Activated gamma-delta T cell (primary cell): Measurements from ENCODE around the gene FANCE.

Experiments
- DNase-seq: peaks from one replicate; lab custom pipeline; 2025; lab: John Stamatoyannopoulos, UW

The FANCE gene

DNA sequence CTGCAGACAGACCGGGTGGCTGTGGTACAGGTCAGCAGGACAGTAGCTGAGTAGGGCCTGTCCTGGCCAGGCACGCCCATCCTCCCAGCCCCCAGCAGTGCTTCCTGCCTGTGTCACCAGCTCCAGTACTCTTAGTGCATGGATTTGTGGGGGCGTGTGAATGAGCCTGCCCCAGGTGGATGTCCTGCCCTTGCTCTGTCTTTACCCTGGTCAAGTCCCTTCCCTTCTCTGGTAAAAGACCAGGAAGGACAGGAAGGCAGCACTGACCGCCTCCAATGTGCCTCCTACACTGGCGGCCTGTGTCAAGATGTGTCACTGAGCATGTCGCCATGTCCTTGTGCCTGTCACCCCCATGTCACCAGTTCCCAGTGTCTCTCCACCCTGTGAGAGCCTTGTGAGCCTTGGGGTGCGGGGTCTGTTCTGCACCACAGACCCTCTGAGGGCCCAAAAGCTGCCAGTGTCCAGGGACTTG, 32.8 kb downstream of the FANCE start:
- DNase-seq, result no peak

GRCh38 chr6:35485402-35485877, 33.3 kb downstream of the FANCE start:
- no peak for DNase-seq

DNA sequence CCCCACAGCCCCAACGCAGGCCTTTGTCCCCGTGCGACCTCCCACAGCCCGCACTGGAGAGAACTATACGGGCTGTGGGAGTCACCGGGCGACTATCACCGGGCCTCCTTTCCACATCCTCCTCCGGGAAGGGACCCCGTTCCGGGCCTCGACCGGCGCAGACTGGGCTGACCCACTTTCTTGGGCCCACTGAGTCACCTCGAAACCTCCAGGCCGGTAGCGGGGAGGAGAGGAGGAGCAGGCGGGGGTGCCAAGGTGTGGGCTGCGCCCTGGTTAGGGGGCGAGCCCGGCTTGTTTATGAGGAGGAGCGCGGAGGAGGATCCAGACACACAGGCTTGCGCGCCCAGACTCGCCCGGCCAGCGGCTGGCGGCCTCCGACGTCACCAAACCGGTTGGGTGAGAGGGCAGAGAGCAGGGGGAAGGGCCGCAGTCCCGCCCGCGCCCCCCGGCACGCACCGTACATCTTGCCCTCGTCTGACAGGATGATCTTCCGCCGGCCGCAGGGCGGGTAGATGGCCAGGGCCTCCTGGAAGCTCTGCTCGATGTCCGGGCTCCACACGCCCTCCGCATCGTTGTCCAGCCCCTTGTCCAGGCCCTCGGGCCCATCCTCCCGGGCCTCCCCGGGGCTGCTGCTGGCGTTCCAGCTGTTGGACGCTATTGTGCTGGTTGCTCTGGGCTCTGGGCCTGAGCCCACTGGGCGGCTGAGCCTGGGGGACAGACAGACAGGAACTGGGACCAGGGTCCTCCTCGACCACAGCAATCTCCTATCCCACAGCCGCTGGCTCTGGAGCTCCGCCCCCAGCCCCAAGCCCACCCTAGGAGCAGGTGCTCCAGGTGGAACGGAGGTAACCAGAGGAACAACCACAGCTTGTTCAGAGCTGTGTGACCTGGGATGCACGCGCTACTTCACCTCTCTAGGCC, 34.1 kb downstream of the FANCE start:
- DNase-seq, result no peak

- DNase-seq, result no peak
These were observed 35.7 kb downstream of the FANCE start for GRCh38 chr6:35487658-35488516.

- no peak for DNase-seq
These were observed 36.4 kb downstream of the FANCE start for GRCh38 chr6:35488517-35488862.

GRCh38 chr6:35489066-35489465, 36.9 kb downstream of the FANCE start:
- no peak for DNase-seq

GRCh38 chr6:35489995-35490791, 38.1 kb downstream of the FANCE start:
- no peak for DNase-seq

DNA sequence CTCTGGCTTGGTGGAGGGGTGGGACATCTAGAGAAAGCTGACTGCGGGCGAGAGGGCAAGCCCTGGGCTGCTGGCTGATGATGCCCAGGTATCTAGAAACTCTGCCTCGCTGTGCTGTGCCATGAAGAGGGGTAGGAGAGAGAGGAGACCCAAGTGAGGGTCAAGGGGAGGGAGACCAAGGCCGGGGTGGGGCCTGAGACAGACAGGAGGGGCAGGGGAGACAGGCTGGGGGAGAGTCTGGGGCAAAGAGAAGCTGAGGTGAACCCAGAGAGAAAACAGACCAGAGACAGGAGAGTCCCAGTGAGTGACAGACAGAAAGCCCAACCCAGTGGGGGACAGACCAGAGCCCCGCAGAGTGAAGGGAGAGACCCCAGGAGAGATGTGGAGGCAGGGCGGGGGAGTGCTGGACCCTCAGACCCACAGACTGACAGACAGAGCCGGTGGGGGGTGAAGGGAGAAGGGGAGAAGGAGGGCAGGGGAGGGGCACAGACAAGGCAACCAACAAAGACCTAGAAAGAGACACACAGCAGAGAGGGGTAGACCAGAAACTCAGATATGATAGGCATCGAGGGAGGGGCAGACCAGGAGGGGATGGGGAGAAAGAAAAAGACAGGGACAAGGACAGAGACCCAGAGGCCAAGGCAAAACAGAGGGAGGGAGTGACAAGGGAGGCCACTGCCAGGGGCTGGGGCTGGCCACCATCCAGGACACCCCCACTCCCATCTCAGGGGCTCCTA, 38.9 kb downstream of the FANCE start:
- no peak for DNase-seq

- DNase-seq, result no peak
These were observed 39.6 kb downstream of the FANCE start for GRCh38 chr6:35491558-35492257.

DNA sequence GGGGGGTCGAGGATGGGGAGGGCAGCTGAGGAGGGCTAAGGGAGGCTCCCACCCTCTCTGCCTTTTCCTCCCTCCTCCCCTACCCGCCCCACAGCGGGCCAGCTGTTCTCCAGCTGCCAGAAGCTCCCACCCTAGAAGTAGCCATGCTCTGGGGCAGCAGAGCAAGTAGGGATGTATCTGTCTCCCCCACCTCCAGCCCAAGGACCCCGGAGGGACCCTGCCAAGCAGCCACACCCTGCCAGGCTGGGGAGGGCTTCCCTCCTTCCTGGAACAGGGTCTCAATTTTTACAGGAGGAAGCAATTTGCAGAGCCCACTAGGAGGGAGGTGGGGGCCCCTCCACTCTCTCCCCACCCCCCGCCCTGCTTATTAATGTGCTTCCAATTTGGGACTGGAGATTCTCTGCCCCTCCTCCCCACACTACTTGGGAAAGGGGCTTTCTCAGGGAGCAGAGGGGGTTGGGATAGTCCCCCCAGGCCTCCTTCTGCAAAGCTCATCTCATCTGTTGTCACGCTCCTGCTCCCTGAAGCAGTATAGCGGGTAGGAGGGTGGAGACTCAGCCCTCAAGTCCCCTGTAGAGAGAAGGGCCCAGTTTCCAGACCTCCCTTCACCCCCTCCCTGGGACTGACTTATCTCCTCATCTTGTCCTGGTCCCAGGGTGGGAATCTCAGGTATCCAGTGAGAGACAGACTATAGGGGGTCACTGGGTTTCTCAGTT, 40.3 kb downstream of the FANCE start:
- DNase-seq, result no peak

DNA sequence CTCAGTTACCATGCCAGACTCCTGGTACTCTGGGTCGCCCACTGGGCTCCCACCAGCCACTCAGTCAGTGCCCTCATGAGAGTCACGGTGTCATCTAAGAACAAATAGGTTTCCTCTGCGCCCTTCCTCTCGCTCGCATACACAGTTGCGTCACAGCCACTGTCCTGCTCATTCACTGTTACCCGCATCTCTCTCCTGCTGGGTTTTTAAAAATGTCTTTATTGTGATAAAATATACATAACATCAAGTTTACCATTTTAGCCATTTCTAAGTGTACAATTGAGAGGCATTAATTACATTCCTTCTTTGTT, 40.8 kb downstream of the FANCE start:
- DNase-seq, result no peak

DNA sequence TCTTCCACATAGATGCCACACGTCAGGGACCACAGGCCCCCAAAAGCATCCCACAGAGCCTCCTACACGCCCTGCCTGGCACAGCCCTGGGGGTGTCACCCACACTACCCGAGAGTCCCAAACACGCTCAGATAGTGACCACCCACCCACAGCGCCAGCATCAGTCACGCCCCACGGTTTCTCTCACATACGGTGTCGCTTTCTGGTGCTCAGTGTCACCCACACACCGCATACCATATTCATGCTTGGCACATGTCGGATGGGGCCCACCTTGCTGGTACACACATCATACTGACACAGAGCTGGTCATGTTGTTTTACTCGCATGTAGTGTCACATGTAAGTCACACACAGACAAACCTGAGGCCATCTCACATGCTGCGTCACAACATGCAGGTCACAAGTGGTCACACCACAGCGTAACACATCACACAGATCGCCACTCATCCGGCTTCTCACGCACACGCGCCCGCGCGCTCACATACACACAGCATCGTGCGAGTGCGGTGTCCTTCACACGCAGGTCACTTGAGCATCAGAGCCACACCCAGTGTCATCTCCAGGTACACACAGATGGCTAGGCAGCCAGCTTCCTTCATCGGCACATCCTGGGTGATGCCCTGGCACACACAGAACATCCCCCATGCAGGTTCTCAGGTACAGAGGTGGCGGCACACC, 41.3 kb downstream of the FANCE start:
- no peak for DNase-seq

DNA sequence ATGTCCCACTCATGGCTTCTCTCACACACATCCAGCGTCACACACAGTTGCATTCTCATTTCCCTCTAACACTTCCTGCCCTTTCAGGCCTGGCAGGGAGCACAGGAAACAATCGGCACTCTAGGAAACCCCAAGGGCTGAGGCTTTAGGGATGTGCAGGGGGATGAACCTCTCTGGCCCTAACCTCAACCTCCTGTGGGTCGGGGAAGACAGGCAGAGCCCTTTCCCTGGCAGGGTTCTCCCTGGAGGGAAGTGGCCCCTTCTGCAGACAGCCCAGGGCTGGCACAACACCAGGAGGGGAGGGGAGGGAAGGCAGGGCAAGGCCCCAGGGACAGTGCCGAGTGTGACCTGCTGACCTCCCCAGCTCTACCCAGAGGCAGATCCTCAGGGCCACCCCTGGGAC, 42.0 kb downstream of the FANCE start:
- no peak for DNase-seq

DNA sequence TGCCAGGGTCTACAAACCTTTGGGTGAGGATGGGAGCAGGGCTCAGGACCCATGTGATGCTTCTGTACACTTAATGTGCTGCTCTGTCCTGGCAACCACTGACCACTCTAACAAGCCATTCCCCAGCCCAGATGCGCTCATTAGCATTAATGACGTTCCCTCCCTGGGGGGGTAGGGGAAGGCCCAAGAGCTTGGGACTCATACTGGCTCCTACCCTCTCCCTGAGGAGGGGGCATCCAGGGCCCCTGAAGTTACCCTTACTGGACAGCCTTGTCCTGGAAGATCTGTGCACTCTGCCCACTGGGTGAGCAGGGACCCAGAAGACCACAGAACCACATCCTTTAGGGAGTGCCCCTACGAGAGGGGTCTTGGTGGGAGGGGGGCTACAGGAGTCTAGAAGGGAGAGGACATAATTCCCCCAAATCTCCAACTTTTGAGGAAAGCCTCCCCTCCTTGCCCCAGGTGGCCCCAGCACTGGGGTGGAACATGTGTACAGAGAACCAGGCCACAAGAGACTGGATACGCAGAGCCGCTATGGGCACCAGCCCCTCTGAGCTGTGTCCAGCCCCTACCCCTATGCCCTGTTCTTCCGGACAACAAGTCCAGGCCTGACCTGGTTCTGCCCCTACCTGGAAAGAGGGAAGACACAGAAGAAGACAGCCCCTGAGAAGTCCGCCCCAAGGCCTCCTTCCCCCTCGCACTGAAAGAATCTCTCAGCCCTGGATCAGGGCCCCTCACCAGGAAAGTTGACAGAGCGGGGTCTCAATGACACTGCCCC, 43.3 kb downstream of the FANCE start:
- DNase-seq, result no peak

GRCh38 chr6:35496036-35496840, 44.1 kb downstream of the FANCE start:
- no peak for DNase-seq

DNA sequence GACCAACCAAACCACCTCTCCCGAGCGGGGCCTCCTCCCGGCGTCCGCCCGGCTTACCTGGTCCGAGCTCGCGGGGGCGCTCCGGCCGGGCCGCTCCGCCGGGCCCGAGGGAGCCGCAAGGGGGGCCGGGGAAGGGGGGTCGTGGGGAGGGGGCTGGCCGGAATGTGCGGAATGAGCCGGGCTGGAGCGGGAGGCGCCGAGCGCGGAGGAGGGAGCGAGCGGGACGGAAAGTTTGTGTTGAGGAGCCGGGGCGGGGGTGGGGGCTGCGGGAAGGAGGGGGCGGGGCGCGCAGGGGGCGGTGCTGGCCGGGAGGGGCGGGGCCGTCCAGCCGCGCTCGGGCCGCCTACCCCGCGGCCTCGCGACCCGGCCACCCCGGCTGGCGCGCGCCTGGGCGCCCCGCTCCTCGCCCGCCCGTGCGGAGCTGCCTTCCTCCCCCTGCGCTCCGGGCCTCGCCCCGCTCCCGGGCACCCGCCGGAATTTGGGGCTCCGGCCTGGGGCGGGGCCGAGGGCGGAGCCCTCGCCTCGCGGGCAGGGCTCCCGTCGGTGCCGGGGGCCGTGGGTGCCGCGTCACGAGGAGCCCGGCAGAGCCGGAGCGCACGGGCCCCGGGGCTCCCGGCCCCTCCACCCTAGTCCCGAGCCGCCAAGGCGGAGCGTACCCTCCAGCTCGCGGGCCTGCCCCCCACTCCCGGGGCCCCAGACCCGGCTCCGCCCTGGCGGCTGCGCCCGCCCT, 44.9 kb downstream of the FANCE start, which contains the start of gene TEAD3:
TEAD3 (minus strand) TSS at position 239 of the 730 bp plus-strand sequence.
- no peak for DNase-seq
